Measurements from ENCODE around the gene PPY.
"Not testable (repeated sequence)": the region's sequence is repeated elsewhere in the genome, so short reads cannot be mapped to it uniquely, and the experiment has no call there.

Gene PPY

GRCh38 chr17:43962479-43962878 lies 20.2 kb upstream of the PPY start:
- no peak for DNase-seq (ENCODE audit: low spot score)

GRCh38 chr17:43961954-43962353 lies 19.7 kb upstream of the PPY start:
- peak; percentile 75 for DNase-seq (ENCODE audit: low spot score)

DNA sequence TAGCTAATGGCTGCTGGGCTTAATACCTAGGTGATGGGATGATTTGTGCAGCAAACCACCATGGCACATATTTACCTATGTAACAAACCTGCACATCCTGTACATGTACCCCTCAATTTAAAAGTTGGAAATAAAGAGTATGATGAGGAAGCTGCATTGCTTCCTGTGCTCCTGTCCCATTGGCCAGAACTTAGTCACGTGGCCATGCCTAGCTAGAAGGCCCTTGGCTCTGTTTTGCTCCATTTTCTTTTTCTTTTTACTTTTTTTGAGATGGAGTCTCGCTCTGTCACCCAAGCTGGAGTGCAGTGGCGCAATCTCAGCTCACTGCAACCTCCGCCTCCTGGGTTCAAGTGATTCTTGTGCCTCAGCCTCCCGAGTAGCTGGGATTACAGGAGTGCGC lies 19.0 kb upstream of the PPY start:
- DNase-seq (ENCODE audit: low spot score): not testable (repeated sequence)

GRCh38 chr17:43958748-43959352 lies 16.6 kb upstream of the PPY start:
- no peak for DNase-seq (ENCODE audit: low spot score)

GRCh38 chr17:43956222-43956621 lies 13.9 kb upstream of the PPY start:
- DNase-seq (ENCODE audit: low spot score): no peak

DNA sequence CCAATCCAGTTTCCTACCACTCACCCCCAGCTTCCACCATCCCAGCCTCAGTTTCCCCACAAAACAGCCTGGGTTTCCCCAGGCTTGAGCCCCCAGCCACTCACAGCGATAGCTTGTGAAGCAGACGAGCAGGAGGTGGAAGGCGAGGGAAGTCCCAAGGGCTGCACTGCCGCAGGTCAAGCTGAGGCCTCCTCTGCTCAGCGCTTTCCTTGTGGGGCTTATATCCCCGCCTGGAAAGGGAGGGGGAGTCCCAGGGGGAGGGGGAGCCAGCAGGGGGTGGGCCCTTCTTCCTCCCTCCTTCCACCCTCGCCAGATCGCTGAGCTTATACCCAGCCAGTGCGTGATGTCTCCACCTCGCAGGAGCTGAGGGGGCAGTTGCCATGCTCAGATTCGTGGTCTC lies 11.5 kb upstream of the PPY start, which contains the start of gene PYY:
TSS of gene PYY (minus strand) at position 195 of the 400 bp plus-strand sequence. CDS start 457 bp downstream, outside the sequence.
- no peak for DNase-seq (ENCODE audit: low spot score)

DNA sequence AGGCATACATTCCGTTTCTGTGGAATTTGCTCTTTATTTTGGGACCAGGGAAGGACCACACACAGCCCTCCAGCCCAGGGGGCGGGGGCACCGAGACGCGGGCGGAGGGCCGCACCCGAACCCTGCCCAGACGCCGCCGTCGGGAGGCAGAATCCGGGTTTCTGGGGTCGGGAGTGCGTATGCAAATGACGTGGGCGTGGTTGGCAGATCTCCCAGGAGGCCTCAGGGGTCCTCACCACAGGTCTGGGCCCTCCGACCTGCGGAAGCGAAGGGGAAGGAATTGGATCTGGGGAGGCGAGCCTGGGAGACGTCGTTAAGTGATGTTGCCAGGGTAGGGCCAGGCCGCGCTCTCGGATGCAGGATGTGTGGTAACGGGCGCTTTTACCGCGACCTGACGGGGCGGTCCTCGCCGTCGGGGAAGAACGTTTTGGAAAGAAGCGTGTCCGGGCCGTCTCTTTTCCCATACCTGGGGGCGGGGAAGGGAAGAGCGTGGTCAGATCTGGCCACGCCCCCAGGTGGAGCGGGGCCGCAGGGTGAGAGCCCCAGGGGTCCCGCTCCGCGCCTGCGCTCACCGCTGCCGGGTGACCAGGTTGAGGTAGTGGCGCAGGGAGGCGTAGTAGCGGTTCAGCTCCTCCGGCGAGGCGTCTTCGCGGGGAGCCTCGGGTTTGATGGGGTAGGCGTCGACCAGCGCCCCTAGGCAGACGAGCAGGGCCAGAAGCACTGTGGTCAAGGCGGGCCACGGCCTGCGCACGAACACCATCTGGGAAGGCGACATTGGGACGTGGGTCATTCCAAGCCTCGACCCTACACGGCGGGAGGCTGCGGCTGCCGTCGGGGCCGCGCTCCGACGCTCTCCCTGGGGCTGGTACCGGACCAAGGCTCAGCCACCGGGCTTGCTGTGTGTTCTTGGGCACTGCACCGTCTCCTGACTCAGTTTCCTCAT lies 10.7 kb upstream of the PPY start:
- DNase-seq (ENCODE audit: low spot score): no peak

DNA sequence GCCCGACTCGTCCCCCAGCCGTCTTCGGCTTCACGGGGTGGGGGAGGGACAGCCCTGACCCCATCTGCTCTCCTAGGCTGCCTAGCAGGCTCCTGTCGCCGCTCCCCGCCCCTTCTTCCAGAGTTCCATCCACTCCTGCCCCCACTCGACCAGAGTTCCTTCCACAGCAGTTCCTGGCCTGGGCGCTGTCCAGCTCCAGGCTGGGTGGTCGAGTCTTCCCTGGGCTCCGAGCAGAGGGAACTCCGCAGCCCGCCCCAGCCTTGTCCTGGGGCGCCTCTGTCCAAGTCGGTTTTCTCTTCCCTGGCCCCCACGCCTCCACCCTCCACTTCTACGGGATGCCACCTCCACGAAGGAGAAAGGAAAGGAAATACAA lies 10.1 kb upstream of the PPY start:
- no peak for DNase-seq (ENCODE audit: low spot score)

DNA sequence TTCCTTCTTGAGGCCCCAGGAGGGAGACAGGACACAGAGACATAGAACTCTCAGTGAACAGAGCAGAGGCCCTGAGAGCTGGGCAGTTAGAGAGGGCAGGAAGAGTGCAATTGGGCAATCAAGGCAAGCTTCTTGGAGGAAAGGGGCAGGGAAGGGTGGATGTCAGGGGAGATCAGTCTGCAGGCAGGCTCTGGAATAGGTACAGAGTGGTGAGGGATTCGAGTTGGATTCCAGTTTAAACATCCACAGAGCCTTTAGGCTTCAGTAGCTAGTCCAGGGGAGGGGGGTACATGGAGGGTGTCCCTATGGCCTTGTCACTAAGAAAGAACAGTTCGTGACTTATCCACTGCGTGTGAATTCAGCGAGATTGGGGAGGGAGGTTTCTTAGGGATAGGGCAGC lies 9.5 kb upstream of the PPY start:
- DNase-seq (ENCODE audit: low spot score): no peak

GRCh38 chr17:43950554-43950953 lies 8.3 kb upstream of the PPY start:
- no peak for DNase-seq (ENCODE audit: low spot score)

DNA sequence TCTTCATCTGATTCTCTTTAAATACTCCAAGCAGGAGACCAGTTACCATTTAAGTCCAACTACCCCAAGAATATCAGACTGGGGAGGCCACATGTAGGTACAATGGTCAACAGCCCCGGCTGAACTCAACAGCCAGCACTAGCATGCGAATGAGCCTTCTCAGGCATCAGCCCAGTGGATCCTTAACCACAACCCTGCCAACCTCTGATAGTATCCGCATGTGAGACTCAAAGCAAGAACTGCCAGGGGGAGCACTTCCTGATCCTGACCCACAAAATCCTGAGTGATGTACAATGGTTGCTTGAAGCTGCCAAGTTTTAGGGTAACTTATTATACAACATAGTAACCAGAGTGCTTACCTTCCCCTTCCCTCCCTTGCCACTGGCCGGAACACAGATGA lies 7.5 kb upstream of the PPY start:
- no peak for DNase-seq (ENCODE audit: low spot score)

- DNase-seq (ENCODE audit: low spot score): no peak
These were observed 4.5 kb upstream of the PPY start for GRCh38 chr17:43946781-43947180.

DNA sequence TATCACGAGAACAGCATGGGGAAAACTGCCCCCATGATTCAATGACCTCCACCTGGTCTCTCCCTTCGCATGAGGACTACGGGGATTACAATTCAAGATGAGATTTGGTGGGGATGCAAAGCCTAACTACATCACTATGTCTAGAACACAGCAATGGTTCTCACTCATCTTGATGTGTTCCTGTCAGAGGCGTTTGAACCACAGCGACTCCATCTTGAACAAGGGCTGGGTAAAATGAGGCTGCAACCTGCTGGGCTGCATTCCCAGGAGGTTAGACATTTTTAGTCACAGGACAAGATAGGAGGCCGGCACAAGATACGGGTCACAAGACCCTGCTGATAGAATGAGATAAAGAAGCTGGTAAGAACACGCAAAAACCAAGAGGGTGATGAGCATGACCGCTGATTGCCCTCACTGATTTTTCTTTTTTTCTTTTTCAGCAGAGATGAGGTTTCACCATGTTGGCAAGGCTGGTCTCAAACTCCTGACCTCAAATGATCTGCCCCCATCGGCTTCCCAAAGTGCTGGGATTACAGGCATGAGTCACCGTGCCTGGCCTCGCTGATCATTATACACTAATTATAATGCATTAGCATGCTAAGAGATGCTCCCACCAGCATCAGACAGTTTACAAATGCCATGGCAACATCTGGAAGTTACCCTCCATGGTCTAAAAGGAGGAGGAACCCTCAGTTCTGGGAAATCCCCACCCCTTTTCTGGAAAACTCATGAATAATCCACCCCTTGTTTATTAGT lies 3.0 kb upstream of the PPY start:
- no peak for DNase-seq (ENCODE audit: low spot score)

DNA sequence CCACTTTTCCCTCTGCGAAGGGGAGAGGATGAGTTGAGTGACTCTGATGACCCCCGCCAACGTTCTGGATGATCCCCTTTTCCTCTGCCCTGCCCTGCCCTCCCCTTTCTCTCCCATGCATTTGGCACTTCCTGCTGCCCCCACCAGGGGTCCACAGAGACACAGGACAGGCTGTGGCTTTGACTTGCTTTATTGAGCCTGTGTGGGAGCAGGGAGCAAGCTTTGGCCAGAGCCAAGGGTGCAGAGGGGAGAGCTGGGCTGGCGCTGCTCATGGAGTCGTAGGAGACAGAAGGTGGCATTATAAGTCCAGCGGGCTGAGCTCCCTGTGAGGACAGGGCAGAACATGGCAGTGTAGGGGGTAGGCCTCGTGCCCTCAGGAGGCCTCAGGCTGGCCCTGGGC lies 1.6 kb downstream of the PPY start:
- peak; percentile 46 for DNase-seq (ENCODE audit: low spot score)

DNA sequence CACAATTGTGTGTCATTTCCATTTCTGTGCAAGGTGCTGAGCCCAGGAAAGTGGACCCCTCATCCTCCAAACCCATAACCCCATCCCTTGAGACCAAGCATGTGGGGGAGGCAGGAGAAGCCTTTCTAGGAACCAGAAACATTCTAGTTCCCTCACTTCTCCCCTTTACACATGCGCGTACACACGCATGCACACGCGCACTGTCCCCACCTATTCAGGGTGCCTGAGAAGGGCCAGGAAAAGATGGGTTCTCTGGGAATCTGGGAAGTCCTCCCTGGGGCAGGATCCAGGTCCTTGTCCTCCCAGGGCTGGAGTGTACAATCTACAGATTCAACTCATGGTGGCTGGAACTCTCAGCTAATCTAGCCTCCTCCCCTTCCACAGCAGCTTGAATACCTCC lies 2.4 kb downstream of the PPY start:
- no peak for DNase-seq (ENCODE audit: low spot score)

GRCh38 chr17:43939452-43939851 lies 2.8 kb downstream of the PPY start:
- not testable (repeated sequence) for DNase-seq (ENCODE audit: low spot score)

DNA sequence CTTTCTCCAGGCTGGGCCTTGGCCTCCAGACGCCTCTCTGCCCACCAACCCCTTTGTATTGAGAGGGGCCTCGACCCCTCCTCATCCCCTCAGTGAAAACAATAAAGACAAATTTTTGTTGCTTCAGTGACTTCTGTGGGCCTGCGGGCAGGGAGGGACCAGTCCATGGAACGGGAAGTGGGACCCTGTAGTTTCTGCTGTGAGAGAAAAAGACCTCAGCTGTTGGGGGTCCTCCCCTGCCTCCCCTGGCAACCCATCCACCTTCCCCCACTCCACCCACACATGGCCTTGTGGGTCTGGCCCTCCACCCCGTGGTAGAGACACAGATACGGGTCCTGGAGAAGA lies 3.5 kb downstream of the PPY start:
- DNase-seq (ENCODE audit: low spot score): no peak

DNA sequence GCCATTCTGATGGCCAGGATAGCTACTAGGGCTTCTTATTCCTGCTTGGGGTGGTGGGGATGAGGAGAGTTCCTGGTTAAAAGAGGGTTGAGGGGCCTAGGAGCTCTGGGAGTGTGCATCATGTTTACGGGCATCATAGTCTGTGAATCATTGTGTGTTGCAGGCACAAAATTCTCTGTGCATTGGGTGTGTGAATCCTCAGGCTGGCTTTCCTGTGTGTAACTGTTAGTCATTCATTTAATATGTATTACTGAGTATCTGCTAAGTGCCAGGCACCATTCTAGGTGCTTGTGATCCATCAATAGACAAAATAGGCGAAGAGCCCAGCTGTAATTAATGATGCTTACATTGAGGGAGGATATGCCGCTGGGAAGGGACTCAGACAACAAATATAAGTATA lies 5.8 kb downstream of the PPY start:
- DNase-seq (ENCODE audit: low spot score): peak; percentile 68

DNA sequence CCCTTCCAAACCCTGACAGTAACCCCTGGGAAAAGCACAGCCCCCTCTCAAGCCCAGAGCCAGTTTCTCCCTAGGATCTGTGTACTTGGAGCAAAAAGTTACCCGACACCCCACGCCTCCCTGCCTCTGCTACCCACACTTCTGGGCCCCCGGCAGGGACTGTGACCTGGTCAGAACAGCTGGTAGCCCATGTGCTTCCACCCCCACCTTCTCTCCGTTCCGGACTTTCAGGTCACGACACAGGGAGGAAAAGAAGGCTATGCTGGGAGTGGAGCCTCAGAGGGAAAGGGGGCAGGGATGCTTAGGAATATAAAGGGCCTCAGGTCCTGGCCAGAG lies 6.4 kb downstream of the PPY start:
- no peak for DNase-seq (ENCODE audit: low spot score)

DNA sequence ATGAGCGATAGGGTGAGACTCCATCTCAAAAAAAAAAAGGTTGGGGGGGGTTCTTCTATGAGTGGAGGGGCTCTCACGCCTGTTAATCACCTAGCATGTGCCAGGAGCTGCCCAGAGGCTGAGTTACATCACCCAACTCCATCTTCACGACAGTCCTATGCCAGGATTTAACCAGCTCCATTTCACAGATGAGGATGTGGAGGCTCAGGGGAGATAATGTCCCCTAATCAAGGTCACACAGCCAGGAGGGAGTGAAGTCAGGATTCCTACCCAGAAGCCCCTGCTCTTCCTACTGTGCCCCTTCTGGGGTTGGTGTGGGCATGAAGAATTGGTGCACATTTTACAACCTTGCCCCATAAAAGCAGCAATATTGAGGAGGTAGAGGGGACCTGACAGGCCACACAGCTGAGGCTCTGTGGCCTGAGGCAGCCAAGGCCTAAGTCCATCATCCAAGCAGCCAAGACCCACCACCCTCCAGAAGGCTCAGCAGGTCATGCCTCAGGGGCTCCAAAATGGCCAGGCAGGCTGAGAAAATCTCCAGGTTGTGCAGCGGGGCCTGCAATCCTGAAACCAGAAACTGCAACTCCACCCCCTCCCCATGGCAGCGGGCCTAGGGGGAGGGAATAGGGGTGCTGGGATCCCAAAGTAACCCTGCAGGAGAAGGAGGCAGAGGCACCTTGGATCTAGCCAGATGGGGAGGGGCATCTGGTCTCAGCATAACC lies 6.9 kb downstream of the PPY start:
- DNase-seq (ENCODE audit: low spot score): no peak

DNA sequence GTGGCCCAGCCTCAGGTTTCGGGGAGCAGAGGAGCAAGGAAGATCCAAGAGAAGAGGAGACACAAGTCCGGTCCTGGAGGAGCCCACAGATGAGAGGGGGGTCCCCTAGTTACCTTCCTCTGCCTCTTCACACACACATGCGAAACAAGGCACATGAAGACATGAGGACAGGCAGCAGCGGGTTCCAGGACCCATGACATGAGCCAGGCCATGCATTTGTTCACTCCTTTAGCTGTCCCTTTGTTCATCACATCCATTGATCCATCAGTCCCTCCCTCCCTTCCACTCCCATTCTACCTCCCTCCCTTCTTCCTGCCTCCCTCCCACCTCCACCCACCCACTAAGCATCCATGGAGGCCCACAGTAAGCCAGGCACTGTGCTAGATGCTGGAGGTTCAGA lies 9.4 kb downstream of the PPY start:
- DNase-seq (ENCODE audit: low spot score): no peak

DNA sequence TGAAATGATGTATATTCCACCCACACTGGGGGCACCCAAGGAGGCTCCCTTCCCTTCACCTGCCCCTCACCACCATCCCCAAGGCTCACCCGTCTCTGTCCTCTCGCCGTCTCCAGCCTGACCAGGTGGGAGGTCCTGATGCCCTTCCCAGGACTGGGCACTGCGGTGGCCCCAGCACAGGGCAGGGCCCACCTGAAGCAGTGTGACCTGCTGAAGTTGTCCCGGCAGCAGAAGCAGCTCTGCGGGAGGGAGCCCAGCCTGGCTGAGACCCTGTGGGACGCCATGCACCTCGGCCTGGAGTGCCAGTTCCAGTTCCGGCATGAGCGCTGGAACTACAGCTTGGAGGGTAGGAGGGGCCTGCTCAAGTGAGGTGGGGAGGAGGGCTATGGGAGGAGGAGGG lies 9.9 kb downstream of the PPY start:
- no peak for DNase-seq (ENCODE audit: low spot score)

Data from RKO (cell line).